SJCRH30 (cell line): Measurements from ENCODE around the gene HOXA11. TPM values are rescaled to one million over a fixed set of nuclear protein-coding genes. Genes with fewer than 3 reads are reported as not detected.

ENCODE experiments used
- DNase-seq, 2 experiments: peaks; one replicate each; pipeline ENCODE4 v3.0.0-alpha.2; 2015 to 2020
- H3K27ac ChIP-seq: fragments of 250-450 bp; sonication (Bioruptor Pico); 2 replicates; pipeline ENCODE4 v1.5.1; 2020; ENCODE audit warnings: mild to moderate bottlenecking, moderate library complexity
- H3K27me3 ChIP-seq: fragments of 250-450 bp; sonication (Bioruptor Pico); 2 replicates; pipeline ENCODE4 v1.5.1; 2020; ENCODE audit warnings: mild to moderate bottlenecking, moderate library complexity
- H3K36me3 ChIP-seq: fragments of 250-450 bp; sonication (Bioruptor Pico); 2 replicates; pipeline ENCODE4 v1.5.1; 2020; ENCODE audit warnings: mild to moderate bottlenecking, moderate library complexity
- H3K4me1 ChIP-seq: fragments of 250-450 bp; sonication (Bioruptor Pico); 2 replicates; pipeline ENCODE4 v1.5.1; 2020; ENCODE audit warnings: mild to moderate bottlenecking, moderate library complexity
- H3K4me3 ChIP-seq: fragments of 250-450 bp; sonication (Bioruptor Pico); 2 replicates; pipeline ENCODE4 v1.5.1; 2020; ENCODE audit warnings: mild to moderate bottlenecking, moderate library complexity
- H3K9me3 ChIP-seq: fragments of 250-450 bp; sonication (Bioruptor Pico); replicated peaks from 2 replicates; pipeline ENCODE4 v1.5.1; 2020; ENCODE audit warnings: mild to moderate bottlenecking, moderate library complexity
- total RNA-seq: library from RNA; depleted of rRNA; stranded (reverse); fragments of >200 nt; shearing (Covaris generic); gene quantifications from 2 replicates; pipeline ENCODE4 v1.2.3, GENCODE V29; 2014

HOXA11 gene
- total RNA-seq, 1 experiment from 2014 or later, result 5.8 TPM

- DNase-seq, result peak in 1 of 2 experiments; percentile 46
- H3K9me3 ChIP-seq, result no peaks in the 10 kb centered on the region
- H3K4me3 ChIP-seq, result peak overlapping the region; percentile 84
- H3K27ac ChIP-seq, result peak overlapping the region; percentile 82
- peaks cover 8% of the 10 kb centered on the region for H3K4me1 ChIP-seq
- peaks cover 5% of the 10 kb centered on the region; the same call in 1 of the 2 replicates for H3K36me3 ChIP-seq
- H3K27me3 ChIP-seq, result 0 out of 2 replicates have a peak, but pooled peaks cover 5% of the 10 kb centered on the region
These were observed 11.5 kb downstream of the HOXA11 start for GRCh38 chr7:27173511-27173955.

- Histone ChIP-seq H3K4me1 (peaks cover 8% of the 10 kb centered on the region), H3K27me3 (0 out of 2 replicates have a peak, but pooled peaks cover 5% of the 10 kb centered on the region), H3K36me3 (peaks cover 5% of the 10 kb centered on the region; the same call in 1 of the 2 replicates), H3K27ac (peak overlapping the region; percentile 82), H3K9me3 (no peaks in the 10 kb centered on the region), H3K4me3 (peak overlapping the region; percentile 84)
- DNase-seq, result peak; percentile 70 to 73
These were observed 12.1 kb downstream of the HOXA11 start for GRCh38 chr7:27172823-27173510.

- Histone ChIP-seq H3K4me1 (peaks cover 8% of the 10 kb centered on the region), H3K27me3 (no peaks in the 10 kb centered on the region), H3K9me3 (no peaks in the 10 kb centered on the region), H3K36me3 (peaks cover 5% of the 10 kb centered on the region; the same call in 1 of the 2 replicates), H3K27ac (peak overlapping the region; percentile 82), H3K4me3 (peak overlapping the region; percentile 84)
- DNase-seq, result peak; percentile 30 to 39
These were observed 12.7 kb downstream of the HOXA11 start for GRCh38 chr7:27172315-27172774.

GRCh38 chr7:27171637-27172314 lies 13.3 kb downstream of the HOXA11 start:
- no peak for DNase-seq
- no peaks in the 10 kb centered on the region for H3K27me3 ChIP-seq

GRCh38 chr7:27171325-27171636 lies 13.8 kb downstream of the HOXA11 start:
- Histone ChIP-seq H3K27me3 (no peaks in the 10 kb centered on the region), H3K4me1 (peaks cover 8% of the 10 kb centered on the region), H3K36me3 (peaks cover 5% of the 10 kb centered on the region; the same call in 1 of the 2 replicates), H3K9me3 (no peaks in the 10 kb centered on the region), H3K4me3 (no peak overlapping the region), H3K27ac (no peak overlapping the region)
- DNase-seq, result no peak

More at GRCh38 chr7:27171637-27172314, 13.3 kb downstream of the HOXA11 start:
- Histone ChIP-seq H3K27ac (no peak overlapping the region), H3K4me3 (peak overlapping the region; percentile 84), H3K36me3 (peaks cover 5% of the 10 kb centered on the region; the same call in 1 of the 2 replicates), H3K4me1 (peaks cover 8% of the 10 kb centered on the region), H3K9me3 (no peaks in the 10 kb centered on the region)

GRCh38 chr7:27170426-27171324 lies 14.4 kb downstream of the HOXA11 start:
- no peak for DNase-seq

GRCh38 chr7:27169658-27170425 lies 15.2 kb downstream of the HOXA11 start:
- DNase-seq, result no peak
- H3K27me3 ChIP-seq, result no peaks in the 10 kb centered on the region
- H3K4me3 ChIP-seq, result no peak overlapping the region
- peaks cover 5% of the 10 kb centered on the region; the same call in 1 of the 2 replicates for H3K36me3 ChIP-seq
- H3K27ac ChIP-seq, result no peak overlapping the region
- H3K4me1 ChIP-seq, result peaks cover 8% of the 10 kb centered on the region
- H3K9me3 ChIP-seq, result no peaks in the 10 kb centered on the region

More at GRCh38 chr7:27170426-27171324, 14.4 kb downstream of the HOXA11 start:
- H3K27me3 ChIP-seq, result no peaks in the 10 kb centered on the region
- H3K4me3 ChIP-seq, result no peak overlapping the region
- peaks cover 8% of the 10 kb centered on the region for H3K4me1 ChIP-seq
- peaks cover 5% of the 10 kb centered on the region; the same call in 1 of the 2 replicates for H3K36me3 ChIP-seq
- H3K9me3 ChIP-seq, result no peaks in the 10 kb centered on the region
- no peak overlapping the region for H3K27ac ChIP-seq

GRCh38 chr7:27168265-27168947 lies 16.6 kb downstream of the HOXA11 start:
- no peak for DNase-seq
- Histone ChIP-seq H3K4me1 (peaks cover 8% of the 10 kb centered on the region), H3K27ac (no peak overlapping the region), H3K9me3 (no peaks in the 10 kb centered on the region), H3K27me3 (no peaks in the 10 kb centered on the region), H3K4me3 (no peak overlapping the region), H3K36me3 (peaks cover 5% of the 10 kb centered on the region; the same call in 1 of the 2 replicates)

- Histone ChIP-seq H3K27ac (no peak overlapping the region), H3K4me1 (peaks cover 8% of the 10 kb centered on the region), H3K9me3 (no peaks in the 10 kb centered on the region), H3K27me3 (no peaks in the 10 kb centered on the region), H3K36me3 (peaks cover 5% of the 10 kb centered on the region; the same call in 1 of the 2 replicates), H3K4me3 (no peak overlapping the region)
- no peak for DNase-seq
These were observed 17.1 kb downstream of the HOXA11 start for GRCh38 chr7:27167916-27168264.

GRCh38 chr7:27166531-27167505 lies 18.2 kb downstream of the HOXA11 start:
- DNase-seq, result no peak
- no peaks in the 10 kb centered on the region for H3K9me3 ChIP-seq
- H3K4me1 ChIP-seq, result peaks cover 3% of the 10 kb centered on the region; the same call in 1 of the 2 replicates
- H3K27me3 ChIP-seq, result no peaks in the 10 kb centered on the region
- H3K36me3 ChIP-seq, result peaks cover 5% of the 10 kb centered on the region; the same call in 1 of the 2 replicates
- no peak overlapping the region for H3K4me3 ChIP-seq
- H3K27ac ChIP-seq, result no peak overlapping the region

- Histone ChIP-seq H3K27ac (no peak overlapping the region), H3K27me3 (no peaks in the 10 kb centered on the region), H3K4me1 (no peaks in the 10 kb centered on the region), H3K9me3 (no peaks in the 10 kb centered on the region), H3K4me3 (no peak overlapping the region), H3K36me3 (peaks cover 2% of the 10 kb centered on the region; the same call in 1 of the 2 replicates)
- DNase-seq, result no peak
These were observed 19.0 kb downstream of the HOXA11 start for GRCh38 chr7:27165996-27166530.
